B cell (primary cell): ENCODE data around the gene C1R.

Experiments used
- EZH2 ChIP-seq: IDR thresholded peaks from 2 replicates; pipeline ENCODE4 v1.6.1; 2012; ENCODE audit warnings: borderline replicate concordance, low read depth, mild to moderate bottlenecking, moderate library complexity, low read length; ENCODE audit not compliant: insufficient read depth, poor library complexity, severe bottlenecking
- TF ChIP-seq, protein P1 (sequence below): fragments of 200-600 bp; IDR thresholded peaks from one replicate; pipeline ENCODE4 v1.8.0; 2022; ENCODE audit warnings: antibody characterized with exemption, mild to moderate bottlenecking

DNA sequence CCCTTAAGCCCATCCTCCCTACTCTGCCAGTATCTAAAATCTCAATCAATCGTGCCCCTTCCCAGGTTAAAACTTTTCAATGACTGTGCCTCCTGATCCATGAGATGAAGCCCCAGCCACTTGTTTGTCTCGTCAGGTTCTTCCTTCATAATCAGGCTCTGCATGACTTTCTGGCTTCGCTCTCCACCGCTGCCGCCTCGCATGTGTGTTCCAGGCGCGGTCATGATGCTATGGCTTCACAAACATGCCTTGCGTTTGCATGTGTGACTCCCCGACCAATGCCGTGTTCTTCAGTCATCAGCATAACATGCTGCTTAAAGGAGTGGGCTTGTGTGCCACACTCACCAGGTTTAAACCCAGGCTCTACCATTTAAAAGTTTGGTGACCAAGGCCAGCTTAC, 21.8 kb upstream of the C1R start:
- TF ChIP-seq, protein P1, sequence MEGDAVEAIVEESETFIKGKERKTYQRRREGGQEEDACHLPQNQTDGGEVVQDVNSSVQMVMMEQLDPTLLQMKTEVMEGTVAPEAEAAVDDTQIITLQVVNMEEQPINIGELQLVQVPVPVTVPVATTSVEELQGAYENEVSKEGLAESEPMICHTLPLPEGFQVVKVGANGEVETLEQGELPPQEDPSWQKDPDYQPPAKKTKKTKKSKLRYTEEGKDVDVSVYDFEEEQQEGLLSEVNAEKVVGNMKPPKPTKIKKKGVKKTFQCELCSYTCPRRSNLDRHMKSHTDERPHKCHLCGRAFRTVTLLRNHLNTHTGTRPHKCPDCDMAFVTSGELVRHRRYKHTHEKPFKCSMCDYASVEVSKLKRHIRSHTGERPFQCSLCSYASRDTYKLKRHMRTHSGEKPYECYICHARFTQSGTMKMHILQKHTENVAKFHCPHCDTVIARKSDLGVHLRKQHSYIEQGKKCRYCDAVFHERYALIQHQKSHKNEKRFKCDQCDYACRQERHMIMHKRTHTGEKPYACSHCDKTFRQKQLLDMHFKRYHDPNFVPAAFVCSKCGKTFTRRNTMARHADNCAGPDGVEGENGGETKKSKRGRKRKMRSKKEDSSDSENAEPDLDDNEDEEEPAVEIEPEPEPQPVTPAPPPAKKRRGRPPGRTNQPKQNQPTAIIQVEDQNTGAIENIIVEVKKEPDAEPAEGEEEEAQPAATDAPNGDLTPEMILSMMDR: no peak
- TF ChIP-seq EZH2: no peak
